ENCODE data around the gene LSM10. TPM values are rescaled to one million over a fixed set of nuclear protein-coding genes. Genes with fewer than 3 reads are reported as not detected.

LSM10 gene
- total and polyA plus RNA-seq, 9 of the 15 experiments (the other 6 are each of a cell fraction or from before 2014, with no cell fraction given): 13.2 to 146 (median 68.9) TPM

DNA sequence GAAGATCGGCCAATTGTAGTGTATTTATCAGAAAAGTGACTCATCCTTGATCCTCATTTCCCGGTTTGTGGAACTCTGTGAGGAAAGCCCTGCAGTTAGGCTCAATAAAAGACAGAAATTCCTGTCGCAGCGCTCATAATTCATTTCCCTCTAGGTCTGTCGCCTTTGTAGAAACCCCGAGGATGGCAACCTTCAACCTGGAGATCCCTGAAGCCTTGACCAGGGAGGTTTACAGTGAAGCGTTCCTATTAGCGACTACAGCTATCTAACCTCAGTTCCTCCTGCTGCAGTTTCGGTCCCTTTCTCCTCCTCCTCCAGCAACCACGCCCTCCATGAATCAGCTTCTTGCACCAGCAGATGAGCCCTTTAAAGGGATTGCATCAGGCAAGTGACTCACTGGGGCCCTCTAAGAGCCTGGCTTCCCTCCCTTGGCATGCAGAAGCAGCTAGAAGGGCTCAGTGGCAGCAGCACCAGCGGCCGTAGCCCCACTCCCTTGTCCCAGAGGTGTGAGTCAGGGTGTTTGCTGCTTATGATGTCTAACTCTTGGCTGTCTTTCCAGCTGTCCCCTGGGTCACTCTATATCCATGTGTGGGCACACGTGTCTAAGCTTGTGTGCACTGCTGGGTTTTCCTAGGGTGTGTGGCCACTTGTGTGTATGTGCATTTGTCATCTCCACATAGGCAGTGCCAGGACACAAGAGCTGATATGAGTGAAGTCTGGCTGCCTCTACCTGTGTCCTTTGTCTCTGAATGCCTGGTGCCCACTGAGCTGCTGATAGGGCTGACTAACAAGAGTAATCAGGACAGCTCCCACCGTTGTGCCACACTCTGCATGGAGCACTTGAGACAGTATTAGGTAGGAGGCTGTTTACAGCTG lies 11.2 kb downstream of the LSM10 start (continued):
- TF ChIP-seq BRF1 (IDR thresholded peaks at IDR 0.05; ENCODE audit: borderline replicate concordance, extremely low read depth, insufficient read length) (no peak), FOXJ3 (CRISPR knock-in tag; IDR thresholded peaks at IDR 0.05) (no peak), HDAC3 (IDR thresholded peaks at IDR 0.05; ENCODE audit: borderline replicate concordance, partially characterized antibody) (peak; percentile 79), CBX8 (IDR thresholded peaks at IDR 0.05; ENCODE audit: borderline replicate concordance, extremely low read depth, low read depth, low read length, poor library complexity, severe bottlenecking) (no peak), BRD9 (IDR thresholded peaks at IDR 0.05; ENCODE audit: low read depth, partially characterized antibody) (peak; percentile 97), MCM3 (IDR thresholded peaks at IDR 0.05) (no peak), CCAR2 (IDR thresholded peaks at IDR 0.05; ENCODE audit: low read depth, low read length) (no peak), TRIM28 (IDR thresholded peaks at IDR 0.05) (peak; percentile 83), PHB2 (IDR thresholded peaks at IDR 0.05; ENCODE audit: low read depth) (no peak), TCF3 (CRISPR knock-in tag; IDR thresholded peaks at IDR 0.05) (peak; percentile 36), TEAD4 (IDR thresholded peaks at IDR 0.05; ENCODE audit: low read length) (peak; percentile 77), TEAD4 (CRISPR knock-in tag; IDR thresholded peaks at IDR 0.05; ENCODE audit: borderline replicate concordance) (no peak), ZNF668 (CRISPR knock-in tag; IDR thresholded peaks at IDR 0.05) (peak; percentile 94), FOXK1 (CRISPR knock-in tag; IDR thresholded peaks at IDR 0.05; ENCODE audit: borderline replicate concordance) (peak; percentile 49), ZC3H8 (IDR thresholded peaks at IDR 0.05) (no peak), CAMTA2 (CRISPR knock-in tag; conservative IDR thresholded peaks at IDR 0.05) (no peak), DMBX1 (CRISPR knock-in tag; IDR thresholded peaks at IDR 0.05; ENCODE audit: borderline replicate concordance) (peak; percentile 98), SIRT6 (IDR thresholded peaks at IDR 0.05; ENCODE audit: low read depth, low read length) (peak; percentile 91), NCOA1 (IDR thresholded peaks at IDR 0.05; ENCODE audit: low read depth) (peak; percentile 69; the same call in 1 of the 2 replicates), NFRKB (IDR thresholded peaks at IDR 0.05; ENCODE audit: low read depth) (peak; percentile 99), MECOM (CRISPR knock-in tag; IDR thresholded peaks at IDR 0.05) (peak; percentile 79)
- TF ChIP-seq, protein P1, sequence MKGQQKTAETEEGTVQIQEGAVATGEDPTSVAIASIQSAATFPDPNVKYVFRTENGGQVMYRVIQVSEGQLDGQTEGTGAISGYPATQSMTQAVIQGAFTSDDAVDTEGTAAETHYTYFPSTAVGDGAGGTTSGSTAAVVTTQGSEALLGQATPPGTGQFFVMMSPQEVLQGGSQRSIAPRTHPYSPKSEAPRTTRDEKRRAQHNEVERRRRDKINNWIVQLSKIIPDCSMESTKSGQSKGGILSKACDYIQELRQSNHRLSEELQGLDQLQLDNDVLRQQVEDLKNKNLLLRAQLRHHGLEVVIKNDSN (CRISPR knock-in tag; IDR thresholded peaks at IDR 0.05): no peak; the same call in 1 of the 2 replicates
- TF ChIP-seq, protein P2, sequence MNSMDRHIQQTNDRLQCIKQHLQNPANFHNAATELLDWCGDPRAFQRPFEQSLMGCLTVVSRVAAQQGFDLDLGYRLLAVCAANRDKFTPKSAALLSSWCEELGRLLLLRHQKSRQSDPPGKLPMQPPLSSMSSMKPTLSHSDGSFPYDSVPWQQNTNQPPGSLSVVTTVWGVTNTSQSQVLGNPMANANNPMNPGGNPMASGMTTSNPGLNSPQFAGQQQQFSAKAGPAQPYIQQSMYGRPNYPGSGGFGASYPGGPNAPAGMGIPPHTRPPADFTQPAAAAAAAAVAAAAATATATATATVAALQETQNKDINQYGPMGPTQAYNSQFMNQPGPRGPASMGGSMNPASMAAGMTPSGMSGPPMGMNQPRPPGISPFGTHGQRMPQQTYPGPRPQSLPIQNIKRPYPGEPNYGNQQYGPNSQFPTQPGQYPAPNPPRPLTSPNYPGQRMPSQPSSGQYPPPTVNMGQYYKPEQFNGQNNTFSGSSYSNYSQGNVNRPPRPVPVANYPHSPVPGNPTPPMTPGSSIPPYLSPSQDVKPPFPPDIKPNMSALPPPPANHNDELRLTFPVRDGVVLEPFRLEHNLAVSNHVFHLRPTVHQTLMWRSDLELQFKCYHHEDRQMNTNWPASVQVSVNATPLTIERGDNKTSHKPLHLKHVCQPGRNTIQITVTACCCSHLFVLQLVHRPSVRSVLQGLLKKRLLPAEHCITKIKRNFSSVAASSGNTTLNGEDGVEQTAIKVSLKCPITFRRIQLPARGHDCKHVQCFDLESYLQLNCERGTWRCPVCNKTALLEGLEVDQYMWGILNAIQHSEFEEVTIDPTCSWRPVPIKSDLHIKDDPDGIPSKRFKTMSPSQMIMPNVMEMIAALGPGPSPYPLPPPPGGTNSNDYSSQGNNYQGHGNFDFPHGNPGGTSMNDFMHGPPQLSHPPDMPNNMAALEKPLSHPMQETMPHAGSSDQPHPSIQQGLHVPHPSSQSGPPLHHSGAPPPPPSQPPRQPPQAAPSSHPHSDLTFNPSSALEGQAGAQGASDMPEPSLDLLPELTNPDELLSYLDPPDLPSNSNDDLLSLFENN (IDR thresholded peaks at IDR 0.05; ENCODE audit: low read depth in 2 of 2, low read length in 2 of 2): peak in 1 of 2 experiments; percentile 74; a peak in 2 of 4 replicates
- TF ChIP-seq, protein P3, sequence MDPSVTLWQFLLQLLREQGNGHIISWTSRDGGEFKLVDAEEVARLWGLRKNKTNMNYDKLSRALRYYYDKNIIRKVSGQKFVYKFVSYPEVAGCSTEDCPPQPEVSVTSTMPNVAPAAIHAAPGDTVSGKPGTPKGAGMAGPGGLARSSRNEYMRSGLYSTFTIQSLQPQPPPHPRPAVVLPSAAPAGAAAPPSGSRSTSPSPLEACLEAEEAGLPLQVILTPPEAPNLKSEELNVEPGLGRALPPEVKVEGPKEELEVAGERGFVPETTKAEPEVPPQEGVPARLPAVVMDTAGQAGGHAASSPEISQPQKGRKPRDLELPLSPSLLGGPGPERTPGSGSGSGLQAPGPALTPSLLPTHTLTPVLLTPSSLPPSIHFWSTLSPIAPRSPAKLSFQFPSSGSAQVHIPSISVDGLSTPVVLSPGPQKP (CRISPR knock-in tag; IDR thresholded peaks at IDR 0.05): no peak

All from K562 (cell line).